IgD-negative memory B cell (primary cell): ENCODE data around the gene UGT2B17. TPM values are rescaled to one million over a fixed set of nuclear protein-coding genes. Genes with fewer than 3 reads are reported as not detected.
"Not testable (repeated sequence)": the region's sequence is repeated elsewhere in the genome, so short reads cannot be mapped to it uniquely, and the experiment has no call there.

ENCODE experiments used
- H3K27ac Mint-ChIP-seq, 3 donors: one replicate each; pipeline ENCODE4 v1.8.0; 2020 to 2022; ENCODE audit warnings: mild to moderate bottlenecking in 3 of 3, mixed read lengths in 3 of 3, moderate library complexity in 1 of 3
- H3K27me3 Mint-ChIP-seq: one replicate; pipeline ENCODE4 v1.8.0; 2021; ENCODE audit warnings: mixed read lengths
- H3K36me3 Mint-ChIP-seq: one replicate; pipeline ENCODE4 v1.8.0; 2020; ENCODE audit warnings: mild to moderate bottlenecking, mixed read lengths
- H3K4me1 Mint-ChIP-seq, 3 donors: one replicate each; pipeline ENCODE4 v1.8.0; 2020 to 2022; ENCODE audit warnings: mixed read lengths in 3 of 3, mild to moderate bottlenecking in 1 of 3
- H3K4me3 Mint-ChIP-seq, 4 donors: one replicate each; pipeline ENCODE4 v1.8.0; 2020 to 2022; ENCODE audit warnings: mild to moderate bottlenecking in 4 of 4, mixed read lengths in 4 of 4, moderate library complexity in 3 of 4
- H3K9me3 Mint-ChIP-seq, 3 donors: one replicate each; pipeline ENCODE4 v1.8.0; 2020 to 2021; ENCODE audit warnings: mixed read lengths in 3 of 3, mild to moderate bottlenecking in 1 of 3
- polyA plus RNA-seq: library from polyadenylated mRNA; unstranded; fragments of 300-500 nt; fragmentation: Illumina TruSeq; gene quantifications from one replicate; pipeline ENCODE4 v1.2.3, GENCODE V29; 2021

Gene UGT2B17
- polyA plus RNA-seq, 1 donor from 2014 or later: 3.6 TPM

DNA sequence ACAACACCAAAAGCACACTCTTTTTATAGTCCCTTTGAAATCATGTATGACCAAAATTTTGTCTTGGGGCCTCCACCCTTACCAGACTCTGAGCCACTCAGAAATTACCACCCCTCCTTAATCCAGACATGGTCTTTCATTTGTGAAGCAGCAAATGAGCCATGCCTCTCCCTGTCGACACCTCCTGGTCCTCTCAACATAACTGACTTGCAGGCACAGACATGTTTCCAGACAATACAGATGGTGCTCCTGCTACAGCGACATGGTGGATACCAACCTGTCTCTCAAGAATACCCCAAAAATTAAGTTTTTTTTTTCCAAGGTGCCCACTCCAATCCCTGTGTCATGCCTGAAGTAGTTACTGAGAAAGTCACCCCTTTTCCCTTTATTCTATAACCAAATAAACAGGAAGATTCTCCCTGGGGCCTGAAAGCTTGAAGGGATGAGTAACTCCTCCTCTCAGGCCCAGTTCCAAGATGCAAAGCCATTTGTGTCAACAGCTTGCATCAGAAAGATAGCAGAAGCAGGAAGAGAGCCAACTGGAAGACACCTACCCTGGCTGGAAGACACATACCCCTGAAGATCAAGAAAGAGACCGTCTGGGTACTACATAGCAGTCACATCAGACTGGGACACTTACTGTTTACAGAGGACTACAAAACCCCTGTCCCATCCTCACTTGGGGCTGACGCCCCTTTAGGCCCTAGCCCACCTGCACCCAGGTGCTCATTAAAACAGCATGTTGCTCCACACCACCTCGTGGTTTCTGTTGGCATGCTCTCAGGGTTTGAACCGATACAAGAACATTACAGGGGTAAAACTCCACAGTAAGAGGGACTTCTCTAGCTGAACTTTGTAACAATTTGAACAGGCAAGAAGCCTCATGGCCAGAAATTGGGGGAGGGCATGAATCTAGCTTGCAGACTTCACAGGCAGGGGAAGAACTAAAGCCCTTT is 5.5 kb upstream of the UGT2B17 start:
- H3K4me1 Mint-ChIP-seq: peaks cover 0 to 4% (median 4%) of the 10 kb centered on the region in 3 donors
- H3K27ac Mint-ChIP-seq: no peak overlapping the region
- H3K4me3 Mint-ChIP-seq: no peak overlapping the region
- peaks cover 0 to 8% (median under 1%) of the 10 kb centered on the region in 3 donors for H3K9me3 Mint-ChIP-seq
- H3K27me3 Mint-ChIP-seq: peaks cover 4% of the 10 kb centered on the region
- no peaks in the 10 kb centered on the region for H3K36me3 Mint-ChIP-seq

DNA sequence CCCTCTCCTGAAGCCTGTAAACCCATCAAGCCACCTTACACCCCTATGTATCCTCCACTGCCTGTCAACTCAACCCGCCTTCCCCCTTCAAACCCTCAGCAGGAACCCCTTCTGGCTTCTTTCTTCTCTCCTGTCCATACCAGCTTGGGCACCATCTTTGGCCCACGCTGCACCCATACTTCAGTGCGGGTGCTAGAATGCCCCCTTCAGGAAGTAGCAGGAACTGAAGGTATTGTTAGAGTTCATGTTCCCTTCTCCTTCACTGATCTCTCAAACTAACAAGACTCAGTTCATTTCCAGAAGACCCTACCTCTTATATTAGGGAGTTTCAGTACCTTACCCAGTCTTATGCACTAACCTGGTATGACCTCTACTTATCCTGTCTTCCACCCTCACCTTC is 1.5 kb upstream of the UGT2B17 start:
- Mint-ChIP-seq H3K4me1 (peaks cover 0 to 19% (median 15%) of the 10 kb centered on the region in 3 donors), H3K27me3 (peaks cover 3% of the 10 kb centered on the region), H3K36me3 (no peaks in the 10 kb centered on the region), H3K4me3 (no peak overlapping the region), H3K27ac (no peak overlapping the region), H3K9me3 (peaks cover 0 to 2% (median 0%) of the 10 kb centered on the region in 3 donors)

DNA sequence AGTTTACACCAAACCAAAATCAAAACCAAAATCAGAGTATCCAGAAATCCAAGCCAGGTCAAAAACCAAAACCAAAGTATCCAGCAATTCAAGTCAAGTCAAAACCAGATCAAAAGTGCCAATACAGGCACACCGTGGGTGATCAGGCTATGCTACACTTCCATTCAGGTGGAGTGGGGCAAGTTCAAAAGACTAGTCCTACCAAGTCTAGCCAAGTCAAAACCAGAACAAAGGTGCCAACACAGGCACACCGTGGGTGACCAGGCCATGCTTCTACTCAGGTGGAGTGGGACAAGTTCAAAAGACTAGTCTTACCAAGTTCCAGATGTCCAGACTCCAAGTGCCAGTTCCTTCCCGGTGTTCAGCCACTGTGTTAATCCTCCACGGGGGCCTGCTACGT is 486 bp downstream of the UGT2B17 start:
- peak overlapping the region in 3 of 4 donors; percentile 52 to 75 (median 57) for H3K4me3 Mint-ChIP-seq

DNA sequence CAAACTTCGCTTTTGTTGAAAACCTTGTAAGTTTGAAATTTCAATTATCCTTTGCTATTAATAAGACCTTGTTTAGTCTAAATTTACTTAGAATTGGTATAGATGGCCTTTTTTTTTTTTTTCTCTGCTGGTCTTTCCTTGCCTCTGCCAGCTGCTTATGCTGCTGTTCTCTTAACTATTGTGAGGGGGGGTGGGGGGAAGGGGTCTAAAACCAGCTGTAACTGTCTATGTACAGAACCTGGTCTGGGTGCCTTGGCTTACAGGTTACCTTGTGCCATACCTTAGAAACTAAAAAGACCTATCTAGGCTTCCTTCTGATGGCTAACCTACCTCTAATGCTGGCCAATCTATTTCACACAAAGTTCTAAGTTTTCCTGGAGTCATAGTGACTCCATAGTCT is 1.0 kb downstream of the UGT2B17 start:
- Mint-ChIP-seq H3K27me3 (no peaks in the 10 kb centered on the region), H3K27ac (peak overlapping the region in 2 of 3 donors; percentile 23 to 71), H3K36me3 (no peaks in the 10 kb centered on the region), H3K4me1 (peaks cover 0 to 35% (median 17%) of the 10 kb centered on the region in 3 donors), H3K4me3 (peak overlapping the region in 3 of 4 donors; percentile 52 to 69 (median 57)), H3K9me3 (no peaks in the 10 kb centered on the region)

More for the DNA sequence above, 486 bp downstream of the UGT2B17 start:
- not testable (repeated sequence) for H3K36me3 Mint-ChIP-seq, H3K9me3 Mint-ChIP-seq, H3K27me3 Mint-ChIP-seq
- Mint-ChIP-seq H3K4me1 (peaks cover 0 to 30% (median 15%) of the 10 kb centered on the region in 3 donors), H3K27ac (peak overlapping the region; percentile 23 to 88 (median 71))

DNA sequence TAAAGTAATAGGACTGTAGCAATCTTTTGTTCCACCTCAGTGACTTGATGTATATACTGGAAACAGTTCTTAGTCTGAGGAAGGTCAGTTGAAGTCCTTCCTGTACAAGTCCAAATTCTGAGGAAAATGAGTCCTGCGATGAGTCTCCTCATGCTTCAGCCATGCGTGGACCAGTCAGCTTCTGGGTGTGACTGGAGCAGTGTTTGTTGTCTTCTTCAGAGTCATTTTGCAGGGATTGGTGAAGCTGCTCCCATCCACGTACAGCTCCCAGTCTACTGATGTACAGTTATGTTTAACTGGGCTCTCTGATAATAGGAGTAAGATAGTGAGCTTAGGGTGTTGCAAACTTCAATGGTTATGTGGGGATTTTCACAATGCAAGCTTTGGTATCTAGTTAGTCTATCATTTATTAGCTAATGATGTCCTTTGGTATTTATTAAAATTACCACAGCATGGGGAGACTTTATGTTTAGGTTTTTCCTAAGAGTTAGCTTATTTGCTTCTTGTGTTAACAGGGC is 3.4 kb downstream of the UGT2B17 start:
- H3K27me3 Mint-ChIP-seq: no peaks in the 10 kb centered on the region
- H3K4me3 Mint-ChIP-seq: peak overlapping the region in 1 of 4 donors; percentile 23
- no peaks in the 10 kb centered on the region for H3K36me3 Mint-ChIP-seq
- H3K4me1 Mint-ChIP-seq: peaks cover 0 to 44% (median 21%) of the 10 kb centered on the region in 3 donors
- H3K27ac Mint-ChIP-seq: no peak overlapping the region
- no peaks in the 10 kb centered on the region for H3K9me3 Mint-ChIP-seq

DNA sequence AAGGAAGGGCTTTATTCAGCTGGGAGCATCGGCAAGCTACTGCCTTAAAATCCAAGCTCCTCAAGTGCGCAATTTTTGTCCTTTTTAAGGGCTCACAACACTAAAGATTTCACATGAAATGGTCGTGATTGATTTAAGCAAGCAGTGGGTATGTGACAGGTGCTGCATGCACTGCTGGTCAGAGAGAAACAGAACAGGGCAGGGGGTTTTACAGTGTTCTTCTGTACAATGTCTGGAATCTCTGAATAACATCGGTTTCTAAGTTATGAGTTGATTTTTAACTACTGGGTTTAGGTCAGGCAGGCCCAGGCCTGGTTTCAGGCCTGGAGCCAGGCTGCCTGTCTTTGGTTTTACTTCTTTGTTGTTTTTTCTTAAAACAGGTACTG is 6.0 kb downstream of the UGT2B17 start:
- no peaks in the 10 kb centered on the region for H3K36me3 Mint-ChIP-seq
- H3K27ac Mint-ChIP-seq: peak overlapping the region; percentile 74 to 85 (median 77)
- H3K4me3 Mint-ChIP-seq: peak overlapping the region in 2 of 4 donors; percentile 33 to 48
- no peaks in the 10 kb centered on the region for H3K9me3 Mint-ChIP-seq
- H3K27me3 Mint-ChIP-seq: no peaks in the 10 kb centered on the region
- H3K4me1 Mint-ChIP-seq: peaks cover 0 to 31% (median 9%) of the 10 kb centered on the region in 3 donors

DNA sequence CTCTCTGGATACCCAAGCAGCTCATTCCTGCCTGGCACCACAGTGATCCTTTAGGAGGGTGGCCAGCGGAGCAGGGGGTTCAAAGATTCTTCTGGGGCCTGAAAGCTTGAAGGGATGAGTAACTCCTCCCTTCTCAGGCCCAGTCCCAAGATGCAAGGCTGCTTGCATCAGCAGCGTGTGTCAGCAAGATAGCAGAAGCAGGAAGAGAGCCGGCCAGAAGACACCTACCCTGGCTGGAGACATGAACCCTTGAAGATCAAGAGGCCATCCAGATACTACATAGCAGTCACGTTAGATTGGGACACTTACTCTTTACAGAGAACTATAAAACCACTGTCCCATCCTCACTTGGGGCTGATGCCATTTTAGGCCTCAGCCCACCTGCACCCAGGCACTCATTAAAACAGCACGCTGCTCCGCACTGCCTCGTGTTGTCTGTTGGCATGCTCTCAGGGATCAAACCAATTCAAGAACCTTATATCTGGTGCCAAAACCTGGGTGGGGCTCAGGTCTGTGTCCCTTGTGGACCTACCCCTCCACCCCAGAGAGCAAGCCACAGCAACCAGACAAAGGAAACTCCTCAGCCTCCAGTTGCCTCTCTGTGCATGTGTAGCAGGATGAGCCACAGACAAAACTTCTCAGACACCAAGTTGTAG is 6.5 kb downstream of the UGT2B17 start:
- Mint-ChIP-seq H3K9me3 (no peaks in the 10 kb centered on the region), H3K27me3 (no peaks in the 10 kb centered on the region), H3K4me1 (peaks cover 0 to 31% (median 9%) of the 10 kb centered on the region in 3 donors), H3K4me3 (peak overlapping the region in 2 of 4 donors; percentile 33 to 48), H3K27ac (peak overlapping the region; percentile 74 to 85 (median 77)), H3K36me3 (no peaks in the 10 kb centered on the region)

DNA sequence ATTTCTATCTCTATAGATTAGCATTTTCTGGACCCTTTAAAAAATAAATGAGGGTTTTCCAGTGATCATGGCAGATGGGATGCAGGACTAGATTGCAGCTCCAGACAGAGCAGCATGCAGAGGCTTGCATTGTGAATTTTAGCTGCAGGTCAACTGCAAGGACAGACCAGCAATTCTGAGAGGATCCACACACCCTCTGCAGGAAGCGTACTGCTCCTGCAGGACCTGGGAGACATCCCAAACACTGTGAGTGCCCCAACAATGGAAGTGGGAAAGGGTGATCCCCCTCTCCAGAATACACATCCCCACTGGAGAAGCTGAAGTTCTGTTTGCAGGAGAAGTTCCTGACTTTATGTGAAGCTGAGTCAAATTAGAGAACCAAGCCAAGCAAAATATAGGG is 7.1 kb downstream of the UGT2B17 start:
- Mint-ChIP-seq H3K27ac (peak overlapping the region in 1 of 3 donors; percentile 74), H3K4me1 (peaks cover 0 to 31% (median 9%) of the 10 kb centered on the region in 3 donors), H3K4me3 (peak overlapping the region in 1 of 4 donors; percentile 48)
- H3K27me3 Mint-ChIP-seq, H3K36me3 Mint-ChIP-seq, H3K9me3 Mint-ChIP-seq: not testable (repeated sequence)

DNA sequence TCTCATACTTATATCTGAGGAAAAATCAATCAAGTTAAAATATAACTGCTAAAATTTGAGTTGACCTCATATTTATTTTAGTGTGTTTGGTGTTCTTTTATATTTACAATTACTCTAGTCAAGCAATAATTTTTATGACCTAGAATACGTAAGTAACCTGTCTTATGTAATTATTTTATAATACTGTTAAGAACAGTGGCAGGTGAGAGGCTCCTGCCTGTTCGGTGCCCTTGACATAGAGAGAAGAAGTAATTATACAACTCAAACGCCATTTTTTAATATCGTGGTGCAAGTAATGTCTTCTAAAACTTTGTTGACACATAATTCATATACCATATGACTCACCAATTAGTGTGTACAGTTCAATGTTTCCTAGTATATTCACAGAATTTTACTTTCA is 7.6 kb downstream of the UGT2B17 start:
- not testable (repeated sequence) for H3K27me3 Mint-ChIP-seq, H3K36me3 Mint-ChIP-seq, H3K27ac Mint-ChIP-seq, H3K4me3 Mint-ChIP-seq, H3K9me3 Mint-ChIP-seq
- H3K4me1 Mint-ChIP-seq: peaks cover 0 to 31% (median 9%) of the 10 kb centered on the region in 3 donors

DNA sequence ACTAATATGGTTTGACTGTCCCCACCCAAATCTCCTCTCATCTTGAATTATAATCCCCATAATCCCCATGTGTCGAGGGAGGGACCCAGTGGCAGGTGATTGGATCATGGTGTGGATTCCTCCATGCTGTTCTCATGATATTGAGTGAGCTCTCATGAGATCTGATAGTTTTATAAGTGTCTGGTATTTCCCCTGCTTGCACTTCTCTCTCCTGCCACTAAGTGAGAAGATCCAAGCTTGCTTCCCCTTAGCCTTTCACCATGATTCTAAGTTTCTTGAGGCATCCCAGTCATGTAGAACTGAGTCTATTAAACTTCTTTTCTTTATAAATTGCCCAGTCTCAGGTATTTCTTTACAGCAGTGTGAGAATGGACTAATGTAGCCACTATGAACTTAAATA is 9.8 kb downstream of the UGT2B17 start:
- not testable (repeated sequence) for H3K4me3 Mint-ChIP-seq, H3K27ac Mint-ChIP-seq, H3K9me3 Mint-ChIP-seq, H3K36me3 Mint-ChIP-seq, H3K27me3 Mint-ChIP-seq
- peaks cover 0 to 24% (median 6%) of the 10 kb centered on the region in 3 donors for H3K4me1 Mint-ChIP-seq

DNA sequence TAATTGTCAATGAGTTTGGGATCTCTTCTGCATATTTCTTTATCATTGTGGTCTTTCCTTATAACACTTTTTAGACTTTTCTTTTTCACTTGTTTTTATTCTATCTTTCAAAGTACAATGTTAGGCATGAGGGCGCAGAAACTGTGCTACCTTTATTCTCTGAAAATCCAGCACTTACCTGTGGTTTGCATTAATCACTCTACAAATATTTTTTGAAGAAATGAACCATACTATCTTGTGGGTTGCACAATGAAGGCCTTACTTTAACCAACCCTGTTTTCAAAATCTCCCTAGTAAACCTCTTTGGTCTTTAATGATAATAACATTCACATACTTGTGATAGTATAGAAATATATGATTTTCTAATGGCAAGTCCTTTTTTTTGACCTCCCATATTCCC is 11.0 kb downstream of the UGT2B17 start:
- H3K27me3 Mint-ChIP-seq, H3K4me3 Mint-ChIP-seq, H3K9me3 Mint-ChIP-seq, H3K36me3 Mint-ChIP-seq, H3K27ac Mint-ChIP-seq: not testable (repeated sequence)
- peaks cover 0 to 11% (median 4%) of the 10 kb centered on the region in 3 donors for H3K4me1 Mint-ChIP-seq

DNA sequence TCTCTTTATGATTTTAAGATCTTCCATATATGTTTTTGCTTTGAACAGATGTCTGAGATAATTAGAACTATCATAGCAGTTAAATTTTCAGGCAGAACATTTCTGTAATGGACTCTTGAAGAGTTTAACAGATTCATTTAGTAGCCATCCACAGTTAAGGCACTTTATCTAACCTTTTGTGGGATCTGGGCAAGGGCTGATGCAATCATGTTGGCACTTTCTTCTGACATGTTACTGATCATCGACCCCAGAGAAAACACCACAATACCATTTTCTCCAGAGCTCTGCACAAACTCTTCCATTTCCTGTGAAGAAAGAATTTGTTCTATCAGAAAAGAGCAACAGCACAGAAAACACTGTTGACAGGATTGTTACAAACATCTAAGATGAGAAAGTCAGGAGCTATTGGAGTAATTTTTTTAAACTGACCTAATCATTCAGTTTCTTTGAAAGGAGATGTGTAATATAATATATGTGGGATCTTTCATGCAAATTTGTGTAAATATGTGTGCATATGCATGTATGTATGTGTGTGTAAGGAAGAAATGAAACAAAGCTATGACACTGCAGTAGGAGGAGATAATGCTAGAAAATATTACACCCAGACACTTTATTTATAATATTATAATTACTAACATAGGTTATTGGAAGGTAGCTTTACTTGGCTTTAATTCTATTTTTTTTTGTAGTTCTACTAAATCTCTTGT is 15.6 kb downstream of the UGT2B17 start:
- not testable (repeated sequence) for H3K27me3 Mint-ChIP-seq, H3K4me3 Mint-ChIP-seq, H3K4me1 Mint-ChIP-seq, H3K36me3 Mint-ChIP-seq, H3K27ac Mint-ChIP-seq, H3K9me3 Mint-ChIP-seq

DNA sequence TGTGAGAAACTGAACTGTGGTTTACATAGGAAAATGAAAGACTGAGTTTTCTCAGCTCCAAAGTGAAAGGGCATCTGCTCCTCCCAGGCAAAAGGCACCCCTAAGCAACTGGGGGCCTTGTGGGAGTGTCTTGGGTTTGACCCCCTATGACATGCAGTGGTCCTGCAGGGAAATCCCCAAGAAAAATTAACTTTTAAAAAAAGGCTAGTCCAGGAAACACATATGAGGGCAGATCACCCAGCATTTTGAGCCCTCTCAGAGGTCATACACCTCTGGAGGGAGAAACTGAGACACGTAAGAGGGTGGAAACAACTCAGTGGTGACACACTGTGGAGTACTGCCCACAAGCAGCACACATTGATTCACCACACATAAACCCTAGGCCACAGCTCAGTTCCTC is 22.3 kb downstream of the UGT2B17 start:
- H3K27me3 Mint-ChIP-seq, H3K9me3 Mint-ChIP-seq, H3K4me1 Mint-ChIP-seq, H3K4me3 Mint-ChIP-seq, H3K36me3 Mint-ChIP-seq, H3K27ac Mint-ChIP-seq: not testable (repeated sequence)

DNA sequence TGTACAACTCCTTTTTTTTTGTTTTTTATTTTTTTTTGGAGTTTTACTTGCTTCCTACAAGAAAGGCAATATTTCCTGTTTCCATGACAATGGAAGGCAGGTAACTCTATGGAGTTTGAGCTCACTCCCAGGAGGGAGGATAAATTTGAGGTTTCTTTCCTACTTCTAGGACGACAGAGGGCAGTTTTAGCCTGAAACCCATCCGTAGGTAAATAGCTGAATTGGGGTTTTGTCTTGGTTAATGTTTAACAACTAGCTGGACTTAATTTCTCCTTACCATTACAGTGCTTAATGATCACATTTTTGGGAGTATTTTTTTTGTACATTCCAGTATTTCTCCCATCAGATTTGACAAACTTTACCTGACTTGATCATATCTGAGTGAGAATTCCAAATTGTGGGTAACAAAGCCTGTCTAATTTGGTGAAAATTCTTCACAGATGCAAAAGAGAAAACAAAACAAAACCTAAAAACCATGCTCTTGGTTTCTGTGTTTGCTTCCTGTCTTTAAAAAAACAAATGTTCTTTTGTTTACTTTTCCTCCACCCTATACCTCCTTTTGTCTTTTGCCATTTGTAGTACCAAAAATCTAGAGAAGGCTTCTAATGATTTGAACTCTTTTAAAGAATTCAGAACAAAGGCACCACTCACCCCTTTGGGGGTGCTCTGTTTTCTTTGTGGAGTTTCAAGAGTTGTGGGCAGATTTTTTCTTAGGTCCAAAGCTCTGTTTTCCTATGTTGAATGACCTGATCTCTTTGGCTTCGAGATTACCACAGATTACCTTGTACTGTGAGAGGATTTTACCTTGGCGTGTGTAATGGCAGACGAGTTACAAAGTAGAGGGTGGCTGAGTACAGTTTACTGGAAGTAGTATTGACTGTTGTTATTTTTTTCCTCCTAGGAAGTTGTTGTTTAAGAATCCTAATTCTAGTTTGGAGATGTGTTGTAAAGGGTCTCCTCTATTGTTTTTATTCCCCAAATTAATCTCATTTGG is 23.0 kb downstream of the UGT2B17 start:
- not testable (repeated sequence) for H3K4me1 Mint-ChIP-seq, H3K27me3 Mint-ChIP-seq, H3K36me3 Mint-ChIP-seq, H3K9me3 Mint-ChIP-seq, H3K4me3 Mint-ChIP-seq
- peak overlapping the region in 1 of 3 donors; percentile 76 for H3K27ac Mint-ChIP-seq
